ENCODE results near the gene SUMO2.
"Not testable (repeated sequence)": the region's sequence is repeated elsewhere in the genome, so short reads cannot be mapped to it uniquely, and the experiment has no call there.

DNA sequence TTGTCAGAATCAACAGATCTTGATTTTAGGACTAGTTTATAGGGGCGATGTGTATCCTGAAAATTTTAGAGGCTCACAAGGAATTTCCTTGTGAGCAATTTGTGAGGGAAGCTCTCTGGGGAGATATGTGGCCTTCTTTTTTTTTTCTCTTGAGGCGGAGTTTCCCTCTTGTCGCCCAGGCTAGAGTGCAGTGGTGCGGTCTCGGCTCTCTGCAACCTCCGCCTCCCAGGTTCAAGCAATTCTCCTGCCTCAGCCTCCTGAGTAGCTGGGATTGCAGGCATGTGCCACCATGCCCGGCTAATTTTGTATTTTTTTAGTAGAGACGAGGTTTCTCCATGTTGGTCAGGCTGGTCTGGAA, 24.3 kb upstream of the SUMO2 start:
- TF ChIP-seq EZH2 (IDR thresholded peaks at IDR 0.05; ENCODE audit: borderline replicate concordance, low read length): not testable (repeated sequence)
- TF ChIP-seq, protein P1, sequence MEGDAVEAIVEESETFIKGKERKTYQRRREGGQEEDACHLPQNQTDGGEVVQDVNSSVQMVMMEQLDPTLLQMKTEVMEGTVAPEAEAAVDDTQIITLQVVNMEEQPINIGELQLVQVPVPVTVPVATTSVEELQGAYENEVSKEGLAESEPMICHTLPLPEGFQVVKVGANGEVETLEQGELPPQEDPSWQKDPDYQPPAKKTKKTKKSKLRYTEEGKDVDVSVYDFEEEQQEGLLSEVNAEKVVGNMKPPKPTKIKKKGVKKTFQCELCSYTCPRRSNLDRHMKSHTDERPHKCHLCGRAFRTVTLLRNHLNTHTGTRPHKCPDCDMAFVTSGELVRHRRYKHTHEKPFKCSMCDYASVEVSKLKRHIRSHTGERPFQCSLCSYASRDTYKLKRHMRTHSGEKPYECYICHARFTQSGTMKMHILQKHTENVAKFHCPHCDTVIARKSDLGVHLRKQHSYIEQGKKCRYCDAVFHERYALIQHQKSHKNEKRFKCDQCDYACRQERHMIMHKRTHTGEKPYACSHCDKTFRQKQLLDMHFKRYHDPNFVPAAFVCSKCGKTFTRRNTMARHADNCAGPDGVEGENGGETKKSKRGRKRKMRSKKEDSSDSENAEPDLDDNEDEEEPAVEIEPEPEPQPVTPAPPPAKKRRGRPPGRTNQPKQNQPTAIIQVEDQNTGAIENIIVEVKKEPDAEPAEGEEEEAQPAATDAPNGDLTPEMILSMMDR (conservative IDR thresholded peaks at IDR 0.05 in 1 of 2, IDR thresholded peaks at IDR 0.05 in 1 of 2; ENCODE audit: extremely low read depth in 1 of 2, insufficient read depth in 1 of 2, low read depth in 1 of 2, low read length in 2 of 2): not testable (repeated sequence)

Data from mammary epithelial cell (primary cell).